HCT116 (cell line): ENCODE results near the gene OPN1MW3. TPM values are rescaled to one million over a fixed set of nuclear protein-coding genes. Genes with fewer than 3 reads are reported as not detected.
"Not testable (repeated sequence)": the region's sequence is repeated elsewhere in the genome, so short reads cannot be mapped to it uniquely, and the experiment has no call there.

ENCODE experiments used
- ATAC-seq: fragments of 200-7000 bp; cut with Tn5 transposase; 2 replicates; pipeline ENCODE4 v1.9.1; 2020; ENCODE audit warnings: mild to moderate bottlenecking, moderate library complexity
- BruUV-seq: library from RNA; stranded (reverse); fragments of 400-500 nt; replicated peaks from 2 replicates; lab custom pipeline; 2021; lab: Mats Ljungman, UMichigan
- CTCF ChIA-PET: fragments of 300-600 bp; sonication (Branson Sonifier 250); formaldehyde crosslinking; loops from one replicate; lab custom pipeline; 2021; ENCODE audit warnings: antibody characterized with exemption; lab: Charles Lee
- POLR2A ChIA-PET: fragments of 300-600, 350-600 bp; sonication (Branson Sonifier 250); formaldehyde crosslinking; loops from one replicate; lab custom pipeline; 2021; ENCODE audit warnings: antibody characterized with exemption; lab: Charles Lee
- RAD21 ChIA-PET, 2 experiments: fragments of 300-600 bp; sonication (Branson Sonifier 250); formaldehyde crosslinking; loops; one replicate each; lab custom pipeline; 2023; ENCODE audit warnings: low total read pairs in 2 of 2; ENCODE audit not compliant: uncharacterized antibody in 2 of 2, unreplicated experiment in 2 of 2, low non-redundant PET in 1 of 2; lab: Charles Lee
- DNase-seq: peaks from one replicate; pipeline ENCODE4 v3.0.0-alpha.2; 2010; ENCODE audit warnings: low read depth, low spot score
- H2AFZ ChIP-seq: fragments of 200-600 bp; shearing (Covaris generic), sonication (generic); 2 replicates; pipeline ENCODE4 v1.6.1; 2017; ENCODE audit warnings: low read depth, mixed run types, mixed read lengths, antibody characterized with exemption, low read length; ENCODE audit not compliant: poor library complexity, severe bottlenecking
- H3K27ac ChIP-seq: 2 replicates; pipeline ENCODE4 v1.5.1; 2012; ENCODE audit warnings: low read depth, low read length
- H3K27me3 ChIP-seq: fragments of 200-600 bp; sonication (generic); 2 replicates; pipeline ENCODE4 v1.6.1; 2016; ENCODE audit warnings: mixed run types, low read length, mixed read lengths; ENCODE audit not compliant: insufficient read depth
- H3K36me3 ChIP-seq, 2 experiments: fragments of 200-500 bp in 1 of 2; fragments of 200-600 bp in 1 of 2; sonication (Bioruptor generic) in 1 of 2; sonication (generic) in 1 of 2; 2 replicates each; pipeline versions ENCODE4 v1.5.1 to v1.6.1; 2014 to 2016; ENCODE audit warnings: low read length in 2 of 2, inconsistent platforms in 1 of 2, mixed read lengths in 1 of 2, mixed run types in 1 of 2; ENCODE audit not compliant: insufficient read depth in 2 of 2, control insufficient read depth in 1 of 2
- H3K4me1 ChIP-seq, 2 experiments: fragments of 200-600 bp in 1 of 2; sonication (generic) in 1 of 2; 2 replicates each; pipeline versions ENCODE4 v1.5.1 to v1.6.1; 2012 to 2017; ENCODE audit warnings: low read length in 2 of 2, inconsistent platforms in 1 of 2, mild to moderate bottlenecking in 1 of 2, mixed read lengths in 1 of 2, mixed run types in 1 of 2, moderate library complexity in 1 of 2; ENCODE audit not compliant: insufficient read depth in 2 of 2, control insufficient read depth in 1 of 2
- H3K4me2 ChIP-seq: fragments of 200-600 bp; sonication (generic); 2 replicates; pipeline ENCODE4 v1.6.1; 2017; ENCODE audit warnings: mixed run types, low read length, mixed read lengths
- H3K4me3 ChIP-seq, 2 experiments: fragments of 200-600 bp in 1 of 2; sonication (generic) in 1 of 2; replicated peaks in 1 of 2; 2 replicates each; pipeline ENCODE4 v1.5.1; 2011 to 2016; ENCODE audit warnings: low read length in 2 of 2, control low read depth in 1 of 2, low read depth in 1 of 2, mild to moderate bottlenecking in 1 of 2, mixed read lengths in 1 of 2, mixed run types in 1 of 2
- H3K79me2 ChIP-seq: fragments of 200-600 bp; sonication (generic); 2 replicates; pipeline ENCODE4 v1.6.1; 2017; ENCODE audit warnings: mild to moderate bottlenecking, mixed run types, low read length, moderate library complexity, mixed read lengths; ENCODE audit not compliant: insufficient read depth
- H3K9ac ChIP-seq: fragments of 200-600 bp; sonication (generic); 2 replicates; pipeline ENCODE4 v1.6.1; 2016; ENCODE audit warnings: low read length, mixed read lengths
- H3K9me2 ChIP-seq: fragments of 200-600 bp; sonication (generic), shearing (Covaris generic); 2 replicates; pipeline ENCODE4 v1.6.1; 2017; ENCODE audit warnings: mixed run types, mild to moderate bottlenecking, moderate library complexity; ENCODE audit not compliant: insufficient read depth
- H3K9me3 ChIP-seq, 2 experiments: fragments of 200-500 bp in 1 of 2; fragments of 200-600 bp in 1 of 2; sonication (Bioruptor generic) in 1 of 2; sonication (generic) in 1 of 2; 2 replicates each; pipeline ENCODE4 v1.6.1; 2014 to 2017; ENCODE audit warnings: low read length in 2 of 2, mixed read lengths in 2 of 2, inconsistent platforms in 1 of 2, low read depth in 1 of 2, mild to moderate bottlenecking in 1 of 2, mixed run types in 1 of 2, moderate library complexity in 1 of 2; ENCODE audit not compliant: control insufficient read depth in 1 of 2, insufficient read depth in 1 of 2
- H4K20me1 ChIP-seq: fragments of 200-600 bp; sonication (generic), shearing (Covaris generic); 2 replicates; pipeline ENCODE4 v1.6.1; 2017; ENCODE audit warnings: mixed run types, mild to moderate bottlenecking, moderate library complexity; ENCODE audit not compliant: insufficient read depth
- intact Hi-C: fragments of 100-400 bp; cut with micrococcal nuclease; formaldehyde crosslinking; loops from 2 replicates; pipeline ENCODE4 v1.10.0; 2022
- total RNA-seq: library from RNA; stranded (reverse); gene quantifications from one replicate; pipeline ENCODE4 v1.2.1, GENCODE V29; 2021; ENCODE audit not compliant: unreplicated experiment

The OPN1MW3 gene
- total RNA-seq, 1 experiment from 2014 or later: not detected

DNA sequence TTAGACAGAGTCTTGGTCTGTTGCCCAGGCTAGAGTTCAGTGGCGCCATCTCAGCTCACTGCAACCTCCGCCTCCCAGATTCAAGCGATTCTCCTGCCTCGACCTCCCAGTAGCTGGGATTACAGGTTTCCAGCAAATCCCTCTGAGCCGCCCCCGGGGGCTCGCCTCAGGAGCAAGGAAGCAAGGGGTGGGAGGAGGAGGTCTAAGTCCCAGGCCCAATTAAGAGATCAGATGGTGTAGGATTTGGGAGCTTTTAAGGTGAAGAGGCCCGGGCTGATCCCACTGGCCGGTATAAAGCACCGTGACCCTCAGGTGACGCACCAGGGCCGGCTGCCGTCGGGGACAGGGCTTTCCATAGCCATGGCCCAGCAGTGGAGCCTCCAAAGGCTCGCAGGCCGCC lies 37.9 kb upstream of the OPN1MW3 start, which contains the start of gene OPN1MW2:
Gene OPN1MW2, plus strand, starts transcription at position 301 of the 400 bp plus-strand sequence. Its CDS starts 60 bp downstream, at position 361.
- H3K27ac ChIP-seq: not testable (repeated sequence)

DNA sequence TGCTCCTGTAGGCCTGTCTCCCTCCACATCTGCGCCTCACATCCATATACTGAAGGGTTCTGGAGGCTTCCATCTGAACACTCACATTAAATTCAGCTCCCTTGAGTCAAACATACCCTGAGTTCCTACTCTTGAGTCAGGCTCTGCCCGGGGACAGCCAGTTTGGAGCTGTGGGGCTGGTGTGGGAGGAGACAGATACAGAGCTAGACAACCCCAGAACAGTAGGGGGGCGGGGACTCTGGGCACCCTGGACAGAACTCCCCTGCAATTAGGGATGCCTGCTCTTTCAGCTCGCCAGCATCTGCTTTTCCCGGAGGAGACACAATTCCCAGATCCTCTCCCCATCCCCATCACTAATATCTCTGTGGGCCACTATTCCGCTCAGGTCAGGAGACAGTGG lies 32.1 kb upstream of the OPN1MW3 start:
- H3K36me3 ChIP-seq, BruUV-seq, H3K9me3 ChIP-seq, H3K9me2 ChIP-seq, H3K27ac ChIP-seq, H3K4me3 ChIP-seq, ATAC-seq, H3K9ac ChIP-seq, H3K4me2 ChIP-seq, H3K79me2 ChIP-seq, intact Hi-C loops, H3K4me1 ChIP-seq, DNase-seq, CTCF ChIA-PET, RAD21 ChIA-PET, H3K27me3 ChIP-seq, POLR2A ChIA-PET, H4K20me1 ChIP-seq, H2AFZ ChIP-seq: not testable (repeated sequence)

More for the DNA sequence above, 37.9 kb upstream of the OPN1MW3 start, which contains the start of gene OPN1MW2:
- H3K27me3 ChIP-seq, H3K9ac ChIP-seq, POLR2A ChIA-PET, H4K20me1 ChIP-seq, DNase-seq, H3K79me2 ChIP-seq, H3K4me1 ChIP-seq, H3K4me2 ChIP-seq, H3K9me3 ChIP-seq, intact Hi-C loops, RAD21 ChIA-PET, H3K36me3 ChIP-seq, H3K9me2 ChIP-seq, CTCF ChIA-PET, H2AFZ ChIP-seq, BruUV-seq, H3K4me3 ChIP-seq, ATAC-seq: not testable (repeated sequence)

DNA sequence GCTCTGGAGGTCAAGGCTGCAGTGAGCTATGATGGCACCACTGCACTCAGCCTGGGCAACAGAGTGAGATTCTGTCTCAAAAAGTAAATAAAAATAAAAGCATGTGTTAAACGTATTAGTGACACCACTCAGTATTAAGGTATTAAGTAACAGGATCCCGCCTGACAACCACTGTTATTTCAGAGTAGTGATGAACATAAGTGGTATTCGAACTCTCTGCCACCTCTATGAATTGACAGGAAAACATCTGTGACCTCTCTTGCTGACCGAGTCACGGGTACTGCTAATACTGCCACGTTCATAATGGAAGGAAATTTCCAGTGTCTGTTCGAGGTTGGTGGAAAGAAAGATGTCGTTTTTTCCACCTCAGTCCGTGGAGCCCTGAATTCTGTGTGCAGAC lies 30.7 kb upstream of the OPN1MW3 start:
- H3K4me3 ChIP-seq, BruUV-seq, H3K9me3 ChIP-seq, H4K20me1 ChIP-seq, DNase-seq, H2AFZ ChIP-seq, ATAC-seq, H3K9me2 ChIP-seq, CTCF ChIA-PET, intact Hi-C loops, POLR2A ChIA-PET, H3K27me3 ChIP-seq, H3K4me2 ChIP-seq, H3K27ac ChIP-seq, H3K4me1 ChIP-seq, H3K79me2 ChIP-seq, H3K9ac ChIP-seq, RAD21 ChIA-PET, H3K36me3 ChIP-seq: not testable (repeated sequence)

DNA sequence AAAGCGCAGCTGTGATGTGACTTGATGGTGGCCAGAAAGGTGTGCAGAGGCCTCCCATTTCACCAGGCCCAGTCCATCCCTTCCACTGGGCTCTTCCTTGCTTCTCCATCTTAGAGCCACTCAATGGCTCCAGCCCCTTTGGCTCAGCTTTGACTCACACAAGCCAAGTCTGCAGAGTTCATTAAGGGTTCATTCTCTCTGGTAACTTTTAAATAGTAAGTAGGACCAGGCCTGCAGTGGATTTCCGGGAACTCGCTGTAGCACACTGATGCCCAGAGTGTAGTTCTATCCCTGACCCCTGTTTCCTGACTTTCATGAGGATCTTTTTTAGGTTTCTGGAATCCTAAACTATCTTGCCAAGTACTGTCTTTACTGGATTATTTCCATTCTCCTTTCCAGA lies 25.9 kb upstream of the OPN1MW3 start:
- RAD21 ChIA-PET, H2AFZ ChIP-seq, H3K27ac ChIP-seq, BruUV-seq, H3K9me3 ChIP-seq, H3K9me2 ChIP-seq, H3K36me3 ChIP-seq, H3K4me1 ChIP-seq, POLR2A ChIA-PET, H4K20me1 ChIP-seq, intact Hi-C loops, CTCF ChIA-PET, H3K4me3 ChIP-seq, H3K27me3 ChIP-seq, H3K9ac ChIP-seq, DNase-seq, ATAC-seq, H3K79me2 ChIP-seq, H3K4me2 ChIP-seq: not testable (repeated sequence)
